Neural cell (in vitro differentiated cells): ENCODE results near the gene GNG12. TPM values are rescaled to one million over a fixed set of nuclear protein-coding genes. Genes with fewer than 3 reads are reported as not detected.

ENCODE experiments used
- H2AFZ ChIP-seq: fragments of 200-600, 300-800 bp; sonication (generic), shearing (Covaris generic); 2 replicates; pipeline ENCODE4 v1.6.0; 2014; ENCODE audit warnings: low read depth, mild to moderate bottlenecking, antibody characterized with exemption, low read length, moderate library complexity
- H3F3A ChIP-seq: fragments of 200-600 bp; shearing (Covaris generic); 2 replicates; pipeline ENCODE4 v1.6.1; 2016; ENCODE audit warnings: mild to moderate bottlenecking, moderate library complexity, mixed read lengths, antibody characterized with exemption, low read length; ENCODE audit not compliant: insufficient read depth, poor library complexity, severe bottlenecking
- H3K27ac ChIP-seq: fragments of 200-600, 300-800 bp; sonication (generic), shearing (Covaris generic); 2 replicates; pipeline ENCODE4 v1.5.1; 2014; ENCODE audit warnings: mild to moderate bottlenecking, low read length, moderate library complexity
- H3K27me3 ChIP-seq: fragments of 300-800, 200-600 bp; sonication (generic), shearing (Covaris generic); 2 replicates; pipeline ENCODE4 v1.6.0; 2014; ENCODE audit warnings: mild to moderate bottlenecking, low read depth, low read length, moderate library complexity; ENCODE audit not compliant: insufficient read depth
- H3K36me3 ChIP-seq: fragments of 300-800, 200-600 bp; sonication (generic), shearing (Covaris generic); 2 replicates; pipeline ENCODE4 v1.5.1; 2014; ENCODE audit warnings: mild to moderate bottlenecking, antibody characterized with exemption, low read length, moderate library complexity; ENCODE audit not compliant: insufficient read depth
- H3K4me2 ChIP-seq: fragments of 300-800, 200-600 bp; sonication (generic), shearing (Covaris generic); 2 replicates; pipeline ENCODE4 v1.6.0; 2014; ENCODE audit warnings: mild to moderate bottlenecking, low read length
- H3K4me3 ChIP-seq: fragments of 300-800, 200-600 bp; sonication (generic), shearing (Covaris generic); 2 replicates; pipeline ENCODE4 v1.5.1; 2014; ENCODE audit warnings: mild to moderate bottlenecking, low read length, moderate library complexity
- H3K79me2 ChIP-seq: fragments of 200-600 bp; shearing (Covaris generic); replicated peaks from 2 replicates; pipeline ENCODE4 v1.6.0; 2014; ENCODE audit warnings: mild to moderate bottlenecking, low read length, moderate library complexity; ENCODE audit not compliant: insufficient read depth
- H3K9ac ChIP-seq: fragments of 300-800, 200-600 bp; sonication (generic), shearing (Covaris generic); 2 replicates; pipeline ENCODE4 v1.6.1; 2016; ENCODE audit warnings: mild to moderate bottlenecking, low read length, mixed read lengths
- H3K9me2 ChIP-seq: fragments of 200-600 bp; shearing (Covaris generic); 2 replicates; pipeline ENCODE4 v1.6.1; 2016; ENCODE audit warnings: mild to moderate bottlenecking, low read length, mixed read lengths; ENCODE audit not compliant: insufficient read depth
- H3K9me3 ChIP-seq: fragments of 200-600, 300-800 bp; sonication (generic), shearing (Covaris generic); 2 replicates; pipeline ENCODE4 v1.6.1; 2016; ENCODE audit warnings: mild to moderate bottlenecking, mixed run types, low read length, moderate library complexity, mixed read lengths
- H4K20me1 ChIP-seq: fragments of 200-600 bp; shearing (Covaris generic); 2 replicates; pipeline ENCODE4 v1.6.1; 2016; ENCODE audit warnings: mild to moderate bottlenecking, mixed run types; ENCODE audit not compliant: insufficient read depth
- CTCF ChIP-seq: fragments of 450-650 bp; IDR thresholded peaks from 2 replicates; pipeline ENCODE4 v1.5.1; 2014; ENCODE audit warnings: antibody characterized with exemption, mild to moderate bottlenecking, moderate library complexity; ENCODE audit not compliant: poor library complexity, severe bottlenecking
- EP300 ChIP-seq: fragments of 450-650 bp; conservative IDR thresholded peaks from 2 replicates; pipeline ENCODE4 v1.6.1; 2014; ENCODE audit warnings: antibody characterized with exemption, mild to moderate bottlenecking, moderate library complexity; ENCODE audit not compliant: poor library complexity, severe bottlenecking
- EZH2 ChIP-seq: fragments of 200-600, 300-800 bp; shearing (Covaris generic), sonication (generic); IDR thresholded peaks from 2 replicates; pipeline ENCODE4 v1.6.1; 2014; ENCODE audit warnings: antibody characterized with exemption, low read length, borderline replicate concordance, mild to moderate bottlenecking; ENCODE audit not compliant: insufficient read depth, poor library complexity, severe bottlenecking
- MXI1 ChIP-seq: fragments of 450-650 bp; conservative IDR thresholded peaks from 2 replicates; pipeline ENCODE4 v1.6.1; 2014; ENCODE audit warnings: antibody characterized with exemption, mild to moderate bottlenecking; ENCODE audit not compliant: poor library complexity, severe bottlenecking
- POLR2AphosphoS5 ChIP-seq: IDR thresholded peaks from 2 replicates; pipeline ENCODE4 v1.6.1; 2012
- RAD21 ChIP-seq: fragments of 450-650 bp; conservative IDR thresholded peaks from 2 replicates; pipeline ENCODE4 v1.6.1; 2014; ENCODE audit warnings: antibody characterized with exemption, mild to moderate bottlenecking, moderate library complexity
- REST ChIP-seq: IDR thresholded peaks from 2 replicates; pipeline ENCODE4 v1.6.1; 2012; ENCODE audit warnings: borderline replicate concordance
- SMC3 ChIP-seq: fragments of 450-650 bp; conservative IDR thresholded peaks from 2 replicates; pipeline ENCODE4 v1.6.1; 2014; ENCODE audit warnings: antibody characterized with exemption, mild to moderate bottlenecking, moderate library complexity; ENCODE audit not compliant: poor library complexity
- TAF1 ChIP-seq: IDR thresholded peaks from 2 replicates; pipeline ENCODE4 v1.6.1; 2012; ENCODE audit warnings: low read depth
- polyA plus RNA-seq: library from polyadenylated mRNA; depleted of rRNA; stranded (reverse); fragments of >200 nt; gene quantifications from 2 replicates; pipeline ENCODE4 v1.2.3, GENCODE V29; 2014

Gene GNG12
- polyA plus RNA-seq, 1 donor from 2014 or later, result 0.35 TPM

GRCh38 chr1:67733681-67734322, 99.5 kb downstream of the GNG12 start:
- H3K9me2 ChIP-seq, result no peaks in the 10 kb centered on the region
- no peaks in the 10 kb centered on the region for H3K9me3 ChIP-seq
- no peak overlapping the region for H3K27ac ChIP-seq
- H3K4me3 ChIP-seq, result no peak overlapping the region
- no peaks in the 10 kb centered on the region for H3K27me3 ChIP-seq
- no peaks in the 10 kb centered on the region for H3K36me3 ChIP-seq
- no peaks in the 10 kb centered on the region for H3K79me2 ChIP-seq
- no peak overlapping the region for H3K9ac ChIP-seq
- no peak overlapping the region for H2AFZ ChIP-seq
- H4K20me1 ChIP-seq, result no peaks in the 10 kb centered on the region
- H3K4me2 ChIP-seq, result no peak overlapping the region
- H3F3A ChIP-seq, result no peaks in the 10 kb centered on the region
- TF ChIP-seq RAD21 (no peak), CTCF (no peak), EP300 (no peak), TAF1 (no peak), MXI1 (no peak), REST (no peak), EZH2 (no peak), SMC3 (no peak), POLR2AphosphoS5 (no peak)

GRCh38 chr1:67732750-67733151, 100.5 kb downstream of the GNG12 start:
- H3K9me2 ChIP-seq, result no peaks in the 10 kb centered on the region
- H2AFZ ChIP-seq, result no peak overlapping the region
- H3K4me2 ChIP-seq, result no peak overlapping the region
- no peak for TF ChIP-seq TAF1
- no peak for TF ChIP-seq EP300
- TF ChIP-seq MXI1, result no peak
- no peak for TF ChIP-seq RAD21
- no peak for TF ChIP-seq CTCF
- no peak for TF ChIP-seq EZH2
- TF ChIP-seq POLR2AphosphoS5, result no peak
- TF ChIP-seq REST, result no peak
- TF ChIP-seq SMC3, result no peak
- no peaks in the 10 kb centered on the region for H3F3A ChIP-seq
- H3K79me2 ChIP-seq, result no peaks in the 10 kb centered on the region
- no peak overlapping the region for H3K4me3 ChIP-seq
- H3K36me3 ChIP-seq, result no peaks in the 10 kb centered on the region
- H3K27ac ChIP-seq, result no peak overlapping the region
- no peaks in the 10 kb centered on the region for H3K9me3 ChIP-seq
- no peaks in the 10 kb centered on the region for H3K27me3 ChIP-seq
- no peak overlapping the region for H3K9ac ChIP-seq
- no peaks in the 10 kb centered on the region for H4K20me1 ChIP-seq
